HG03095 (cell line): Measurements from ENCODE around the gene PTPRH.

Experiments
- ATAC-seq: cut with Tn5 transposase; IDR thresholded peaks from one replicate; pipeline ENCODE4 v1.9.1; 2021; ENCODE audit warnings: moderate library complexity; ENCODE audit not compliant: unreplicated experiment

The PTPRH gene

DNA sequence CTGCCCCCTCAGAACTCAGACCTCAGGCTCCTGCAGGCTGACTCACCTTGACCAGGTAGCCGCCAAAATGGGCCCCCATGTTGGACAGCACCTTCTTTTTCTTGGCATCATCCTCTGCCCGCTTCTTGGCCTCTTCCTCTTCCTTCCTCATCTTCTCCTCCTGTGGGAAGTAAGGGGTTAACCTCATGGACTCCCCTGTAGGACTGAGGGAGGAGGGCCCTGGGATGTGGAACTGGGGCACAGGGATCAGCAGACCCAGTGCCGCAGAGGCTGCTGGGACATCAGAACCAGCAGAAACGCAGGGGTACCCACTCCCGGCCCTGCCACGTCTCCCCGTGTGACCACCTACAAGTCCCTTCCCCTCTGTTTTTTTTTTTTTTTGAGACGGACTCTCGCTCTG is 71.4 kb downstream of the PTPRH start:
- no peak for ATAC-seq

DNA sequence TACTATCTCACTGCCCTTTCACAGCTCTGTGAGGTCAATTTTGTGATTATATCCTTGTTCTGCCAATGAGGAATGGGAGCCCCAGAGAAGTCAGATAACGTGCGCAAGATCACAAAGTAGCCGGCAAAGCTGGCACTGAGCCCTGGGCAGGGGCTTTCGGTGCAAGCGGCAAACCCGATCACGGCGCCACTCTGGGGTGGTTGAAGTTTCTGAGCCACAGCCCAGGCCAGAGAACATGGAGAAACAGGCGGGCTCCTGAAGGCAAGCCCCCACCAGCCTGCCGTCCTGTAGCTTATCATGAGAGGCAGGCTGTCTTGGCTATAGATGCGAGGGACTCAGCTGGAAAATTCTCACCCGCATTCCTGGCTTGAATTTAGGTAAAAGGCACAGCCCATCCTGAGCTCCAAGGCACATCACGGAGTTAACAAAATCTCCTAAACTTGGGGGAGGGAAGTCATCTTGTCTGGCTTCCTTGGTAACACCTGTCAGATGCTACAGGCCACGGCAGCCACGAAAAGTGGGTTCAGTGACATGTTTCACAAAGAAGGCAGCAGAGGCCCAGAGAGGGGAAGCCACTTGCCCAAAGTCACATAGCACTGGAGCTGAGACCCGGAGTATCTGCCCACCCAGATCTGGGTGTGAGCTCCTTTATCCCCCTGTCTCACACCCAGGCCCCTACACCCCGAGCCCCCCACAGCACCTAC is 72.8 kb downstream of the PTPRH start:
- ATAC-seq: no peak

DNA sequence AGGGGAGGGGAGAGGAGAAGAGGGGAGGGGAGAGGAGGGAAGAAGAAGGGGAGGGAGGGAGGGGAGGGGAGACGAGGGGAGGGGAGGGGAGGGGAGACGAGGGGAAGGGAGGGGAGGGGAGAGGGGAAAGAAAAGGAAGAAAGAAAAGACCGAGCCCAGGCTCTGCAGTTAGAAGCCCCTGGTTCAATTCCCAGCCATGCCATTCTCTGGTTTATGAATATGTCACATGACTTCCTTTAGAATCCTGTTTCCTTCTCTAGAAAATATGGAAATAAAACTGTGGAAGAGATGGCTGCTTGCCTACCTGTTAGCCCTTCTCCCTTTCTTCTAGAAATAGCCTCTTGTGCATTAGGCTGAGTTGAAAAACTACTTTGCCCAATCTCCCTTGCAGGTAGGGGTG is 74.6 kb downstream of the PTPRH start:
- ATAC-seq: no peak

DNA sequence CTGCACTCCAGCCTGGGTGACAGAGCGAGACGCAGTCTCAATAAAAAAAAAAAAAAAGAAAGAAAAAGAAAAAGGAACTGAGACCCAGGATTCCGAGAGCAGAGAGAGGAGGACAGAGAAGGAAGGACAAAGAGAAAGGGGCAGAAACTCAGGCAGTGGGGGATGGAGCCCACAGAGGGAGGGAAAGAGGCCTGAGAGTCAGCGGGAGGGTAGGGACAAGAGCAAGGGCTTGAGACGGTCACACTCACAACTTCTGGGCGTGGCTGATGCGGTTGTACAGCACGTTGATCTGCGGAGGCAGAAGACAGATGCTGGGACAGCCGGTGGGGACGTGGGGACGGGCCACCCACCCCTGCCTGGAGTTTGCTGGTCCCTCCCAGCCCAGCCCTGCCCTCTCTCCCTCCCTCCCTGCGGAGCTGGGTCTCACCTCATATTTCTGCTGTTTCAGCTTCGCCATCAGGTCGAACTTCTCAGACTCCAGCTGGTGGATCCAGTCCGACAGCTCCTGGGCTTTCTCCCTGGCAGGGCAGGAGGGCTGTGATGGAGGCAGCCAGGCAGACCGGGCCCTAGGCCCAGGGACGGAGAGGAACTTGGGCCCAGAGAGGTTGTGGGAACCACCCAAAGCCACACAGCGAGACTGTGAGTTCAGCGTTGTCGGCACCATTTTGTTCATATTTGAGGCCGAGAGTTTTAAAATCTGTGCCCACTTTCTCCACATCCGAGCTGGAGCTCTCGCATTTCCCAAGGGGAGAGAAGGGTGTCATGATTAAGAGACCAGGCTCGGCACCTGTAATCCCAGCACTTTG is 75.5 kb downstream of the PTPRH start:
- no peak for ATAC-seq

DNA sequence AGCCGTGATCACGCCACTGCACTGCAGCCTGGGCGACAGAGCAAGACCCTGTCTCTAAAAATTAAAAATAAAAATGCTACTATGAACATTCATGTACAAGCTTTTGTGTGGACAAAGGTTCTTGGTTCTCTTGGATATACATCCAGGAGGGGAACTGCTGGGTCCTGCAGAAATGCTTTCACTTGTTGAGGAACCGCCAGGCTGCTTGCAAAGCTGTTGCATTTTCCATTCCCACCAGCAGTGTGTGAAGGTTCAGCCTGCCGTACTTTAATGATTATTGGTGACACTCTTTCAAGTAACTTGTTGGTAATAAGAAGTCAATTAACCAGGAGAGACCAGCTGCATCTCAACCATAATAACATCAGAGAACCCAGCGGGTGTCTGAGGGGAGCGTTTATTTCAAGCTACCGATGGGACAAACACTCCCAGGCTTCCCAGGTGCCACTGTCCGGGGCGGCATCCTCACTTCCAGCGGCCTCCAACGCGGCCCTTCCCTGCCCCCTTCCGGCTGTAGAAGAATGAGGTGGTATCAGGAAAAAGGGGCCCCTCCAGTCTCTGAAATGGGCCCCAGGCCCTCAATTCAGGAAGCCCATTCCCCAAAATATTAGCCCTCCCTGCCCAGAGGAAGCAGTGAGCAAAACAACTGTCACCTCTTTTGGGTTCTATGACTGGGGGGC is 76.7 kb downstream of the PTPRH start:
- ATAC-seq: no peak

DNA sequence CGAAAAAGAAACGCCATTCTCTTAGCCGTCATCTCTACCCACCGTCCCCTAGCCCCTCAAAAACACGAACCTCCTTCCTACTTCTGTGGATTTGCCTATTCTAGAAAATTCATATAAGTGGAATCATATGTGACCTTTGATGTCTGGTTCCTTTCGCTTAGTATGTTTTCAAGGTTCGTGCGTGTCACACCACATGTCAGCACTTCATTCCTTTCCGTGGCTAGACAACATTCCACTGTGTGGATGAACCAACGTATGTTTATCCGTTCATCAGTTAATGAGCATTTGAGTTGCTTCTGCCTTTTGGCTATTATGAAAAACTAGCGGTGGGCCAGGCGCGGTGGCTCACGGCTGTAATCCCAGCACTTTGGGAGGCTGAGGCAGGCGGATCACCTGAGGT is 77.9 kb downstream of the PTPRH start:
- no peak for ATAC-seq
